OCI-LY3 (cell line): ENCODE results near the gene DUOXA1.

Source experiments
- EZH2phosphoT487 ChIP-seq: fragments of 200-600 bp; shearing (Covaris generic); IDR thresholded peaks from 2 replicates; pipeline ENCODE4 v1.6.1; 2018; ENCODE audit warnings: antibody characterized with exemption, mixed run types, low read depth
- TF ChIP-seq, protein P1 (sequence below): fragments of 200-600, 300-600 bp; sonication (generic); IDR thresholded peaks from 2 replicates; pipeline ENCODE4 v1.5.1; 2014; ENCODE audit warnings: antibody characterized with exemption, low read length, low read depth

DNA sequence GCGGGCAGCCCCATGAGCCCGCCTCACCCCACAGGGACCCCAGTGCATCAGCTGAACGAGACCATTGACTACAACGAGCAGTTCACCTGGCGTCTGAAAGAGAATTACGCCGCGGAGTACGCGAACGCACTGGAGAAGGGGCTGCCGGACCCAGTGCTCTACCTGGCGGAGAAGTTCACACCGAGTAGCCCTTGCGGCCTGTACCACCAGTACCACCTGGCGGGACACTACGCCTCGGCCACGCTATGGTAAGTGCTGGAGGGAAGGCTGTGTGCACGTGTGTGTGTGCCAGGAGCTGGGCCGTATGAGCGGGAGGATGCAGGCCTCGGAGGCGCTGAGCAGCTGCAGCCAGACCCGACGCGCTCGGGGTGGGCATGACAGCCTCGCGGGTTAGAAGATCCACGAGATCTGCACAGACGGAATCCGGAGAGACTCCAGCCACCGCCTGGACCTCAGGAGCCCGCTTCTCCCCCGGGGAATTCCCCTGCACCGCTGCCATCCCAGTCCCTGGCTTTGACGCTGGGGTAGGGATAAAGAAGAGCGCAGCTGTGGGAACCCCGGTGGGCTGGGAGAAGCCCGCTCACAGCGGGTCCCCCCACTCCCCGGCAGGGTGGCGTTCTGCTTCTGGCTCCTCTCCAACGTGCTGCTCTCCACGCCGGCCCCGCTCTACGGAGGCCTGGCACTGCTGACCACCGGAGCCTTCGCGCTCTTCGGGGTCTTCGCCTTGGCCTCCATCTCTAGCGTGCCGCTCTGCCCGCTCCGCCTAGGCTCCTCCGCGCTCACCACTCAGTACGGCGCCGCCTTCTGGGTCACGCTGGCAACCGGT, 13.0 kb downstream of the DUOXA1 start:
- TF ChIP-seq, protein P1, sequence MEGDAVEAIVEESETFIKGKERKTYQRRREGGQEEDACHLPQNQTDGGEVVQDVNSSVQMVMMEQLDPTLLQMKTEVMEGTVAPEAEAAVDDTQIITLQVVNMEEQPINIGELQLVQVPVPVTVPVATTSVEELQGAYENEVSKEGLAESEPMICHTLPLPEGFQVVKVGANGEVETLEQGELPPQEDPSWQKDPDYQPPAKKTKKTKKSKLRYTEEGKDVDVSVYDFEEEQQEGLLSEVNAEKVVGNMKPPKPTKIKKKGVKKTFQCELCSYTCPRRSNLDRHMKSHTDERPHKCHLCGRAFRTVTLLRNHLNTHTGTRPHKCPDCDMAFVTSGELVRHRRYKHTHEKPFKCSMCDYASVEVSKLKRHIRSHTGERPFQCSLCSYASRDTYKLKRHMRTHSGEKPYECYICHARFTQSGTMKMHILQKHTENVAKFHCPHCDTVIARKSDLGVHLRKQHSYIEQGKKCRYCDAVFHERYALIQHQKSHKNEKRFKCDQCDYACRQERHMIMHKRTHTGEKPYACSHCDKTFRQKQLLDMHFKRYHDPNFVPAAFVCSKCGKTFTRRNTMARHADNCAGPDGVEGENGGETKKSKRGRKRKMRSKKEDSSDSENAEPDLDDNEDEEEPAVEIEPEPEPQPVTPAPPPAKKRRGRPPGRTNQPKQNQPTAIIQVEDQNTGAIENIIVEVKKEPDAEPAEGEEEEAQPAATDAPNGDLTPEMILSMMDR = no peak
- TF ChIP-seq EZH2phosphoT487 = no peak
